PFSK-1 (cell line): ENCODE measurements around the gene SPRY2.

Experiments used
- FOXP2 ChIP-seq: optimal IDR thresholded peaks from 2 replicates; pipeline ENCODE3; 2011; ENCODE audit warnings: borderline replicate concordance, control low read depth, inconsistent platforms; ENCODE audit not compliant: insufficient read depth; ENCODE audit errors: extremely low read length, extremely low read depth
- POLR2AphosphoS5 ChIP-seq: IDR thresholded peaks from 2 replicates; pipeline ENCODE4 v1.6.1; 2012; ENCODE audit warnings: low read depth, mild to moderate bottlenecking, control low read depth, low read length, moderate library complexity
- REST ChIP-seq, 2 experiments: IDR thresholded peaks; 2 replicates each; pipeline versions ENCODE4 v1.6.1 to v1.8.0; 2011 to 2012; ENCODE audit warnings: low read depth in 2 of 2, low read length in 2 of 2, control low read depth in 1 of 2, inconsistent platforms in 1 of 2, mild to moderate bottlenecking in 1 of 2, moderate library complexity in 1 of 2; ENCODE audit not compliant: insufficient read depth in 1 of 2
- SIN3A ChIP-seq: IDR thresholded peaks from 2 replicates; pipeline ENCODE4 v1.6.1; 2012; ENCODE audit warnings: mild to moderate bottlenecking, low read length, moderate library complexity, borderline replicate concordance; ENCODE audit not compliant: insufficient read depth
- TAF1 ChIP-seq: IDR thresholded peaks from 2 replicates; pipeline ENCODE4 v1.6.1; 2012; ENCODE audit warnings: low read length, control low read depth, borderline replicate concordance; ENCODE audit not compliant: insufficient read depth

SPRY2 gene

DNA sequence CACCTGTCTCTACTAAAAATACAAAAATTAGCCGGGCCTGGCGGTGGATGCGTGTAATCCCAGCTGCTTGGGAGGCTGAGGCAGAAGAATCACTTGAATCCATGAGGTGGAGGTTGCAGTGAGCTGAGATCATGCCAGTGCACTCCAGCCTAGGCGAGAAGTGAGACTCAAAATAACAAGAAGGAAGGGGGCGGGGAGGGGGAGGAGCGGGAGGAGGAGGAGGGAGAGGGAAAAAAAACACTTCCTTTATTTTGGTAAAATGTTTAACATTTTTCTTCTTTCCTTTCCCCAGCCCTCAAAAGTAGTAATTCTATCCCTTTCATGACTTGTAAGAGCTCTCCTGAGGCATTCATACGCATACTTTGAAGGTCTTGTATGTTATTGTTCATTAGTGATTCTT, 44.3 kb downstream of the SPRY2 start:
- TF ChIP-seq SIN3A, result no peak
- TF ChIP-seq POLR2AphosphoS5, result no peak
- TF ChIP-seq REST (IDR thresholded peaks at IDR 0.05; ENCODE audit: insufficient read depth in 1 of 2, low read depth in 2 of 2, low read length in 2 of 2), result no peak
- TF ChIP-seq FOXP2, result no peak
- no peak for TF ChIP-seq TAF1

DNA sequence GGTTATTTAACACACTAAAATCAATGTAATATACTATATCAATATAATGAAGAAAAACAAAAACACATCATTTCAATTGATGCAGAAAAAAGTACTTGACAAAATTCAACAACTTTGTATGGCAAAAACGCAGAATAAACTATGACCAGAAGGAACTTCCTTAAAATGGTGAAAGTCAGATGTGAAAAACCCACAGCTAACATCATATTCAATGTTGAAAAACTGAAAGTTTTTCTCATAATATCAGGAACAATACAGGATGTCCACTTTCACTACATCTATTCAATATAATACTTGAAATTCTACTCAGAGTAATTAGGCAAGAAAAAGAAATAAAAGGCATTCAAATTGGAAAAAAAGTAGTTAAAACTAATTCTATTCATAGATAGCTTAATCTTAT, 50.3 kb downstream of the SPRY2 start:
- no peak for TF ChIP-seq SIN3A
- no peak for TF ChIP-seq TAF1
- no peak for TF ChIP-seq POLR2AphosphoS5
- TF ChIP-seq REST (IDR thresholded peaks at IDR 0.05; ENCODE audit: insufficient read depth in 1 of 2, low read depth in 2 of 2, low read length in 2 of 2), result no peak
- no peak for TF ChIP-seq FOXP2
